GM10248 (cell line): Measurements from ENCODE around the gene CAMK2D.

Source experiments
- CTCF ChIA-PET: fragments of 300-600 bp; sonication (Branson Sonifier 250); formaldehyde crosslinking; extraction: SDS; loops from one replicate; lab custom pipeline; 2021; ENCODE audit warnings: antibody characterized with exemption; lab: Yijun Ruan, JAX
- POLR2A ChIA-PET: fragments of 350-650 bp; sonication (Branson Sonifier 250); formaldehyde crosslinking; extraction: SDS; loops from one replicate; lab custom pipeline; 2020; ENCODE audit warnings: antibody characterized with exemption; lab: Yijun Ruan, JAX
- DNase-seq: peaks from one replicate; pipeline ENCODE4 v3.0.0; 2012; ENCODE audit errors: extremely low spot score
- TF ChIP-seq, protein P1 (sequence below): IDR thresholded peaks from 2 replicates; pipeline ENCODE4 v1.5.1; 2012; ENCODE audit warnings: mild to moderate bottlenecking, low read depth; ENCODE audit errors: extremely low read depth, missing control alignments, control extremely low read depth

The CAMK2D gene

DNA sequence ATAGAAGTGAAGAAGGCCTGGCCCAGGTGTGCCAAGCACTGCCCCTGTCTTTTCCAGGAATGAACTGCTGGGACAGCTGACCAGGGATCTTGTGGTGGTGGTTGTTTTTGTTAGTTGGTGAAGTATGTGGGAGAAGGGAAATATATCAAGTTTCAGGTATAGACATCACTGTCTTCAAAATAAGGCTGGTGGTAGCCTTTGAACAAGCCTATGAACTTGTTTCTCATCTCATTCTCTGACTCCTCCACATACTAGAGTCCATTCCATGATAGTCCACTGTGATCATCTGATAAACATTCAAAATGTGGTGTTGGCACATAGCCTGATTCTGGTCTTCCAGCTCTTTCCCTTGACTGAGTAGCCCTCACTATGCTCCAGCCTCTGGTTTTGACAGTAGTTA lies 303.7 kb downstream of the CAMK2D start:
- POLR2A ChIA-PET: no interaction called here
- TF ChIP-seq, protein P1, sequence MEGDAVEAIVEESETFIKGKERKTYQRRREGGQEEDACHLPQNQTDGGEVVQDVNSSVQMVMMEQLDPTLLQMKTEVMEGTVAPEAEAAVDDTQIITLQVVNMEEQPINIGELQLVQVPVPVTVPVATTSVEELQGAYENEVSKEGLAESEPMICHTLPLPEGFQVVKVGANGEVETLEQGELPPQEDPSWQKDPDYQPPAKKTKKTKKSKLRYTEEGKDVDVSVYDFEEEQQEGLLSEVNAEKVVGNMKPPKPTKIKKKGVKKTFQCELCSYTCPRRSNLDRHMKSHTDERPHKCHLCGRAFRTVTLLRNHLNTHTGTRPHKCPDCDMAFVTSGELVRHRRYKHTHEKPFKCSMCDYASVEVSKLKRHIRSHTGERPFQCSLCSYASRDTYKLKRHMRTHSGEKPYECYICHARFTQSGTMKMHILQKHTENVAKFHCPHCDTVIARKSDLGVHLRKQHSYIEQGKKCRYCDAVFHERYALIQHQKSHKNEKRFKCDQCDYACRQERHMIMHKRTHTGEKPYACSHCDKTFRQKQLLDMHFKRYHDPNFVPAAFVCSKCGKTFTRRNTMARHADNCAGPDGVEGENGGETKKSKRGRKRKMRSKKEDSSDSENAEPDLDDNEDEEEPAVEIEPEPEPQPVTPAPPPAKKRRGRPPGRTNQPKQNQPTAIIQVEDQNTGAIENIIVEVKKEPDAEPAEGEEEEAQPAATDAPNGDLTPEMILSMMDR: no peak
- CTCF ChIA-PET: interaction anchor here (0.8 to 1.3 kb wide), 2 partner anchors 11 to 62 kb away, joined by 3 read pairs; no protein-coding TSS in a partner anchor
- no peak for DNase-seq

DNA sequence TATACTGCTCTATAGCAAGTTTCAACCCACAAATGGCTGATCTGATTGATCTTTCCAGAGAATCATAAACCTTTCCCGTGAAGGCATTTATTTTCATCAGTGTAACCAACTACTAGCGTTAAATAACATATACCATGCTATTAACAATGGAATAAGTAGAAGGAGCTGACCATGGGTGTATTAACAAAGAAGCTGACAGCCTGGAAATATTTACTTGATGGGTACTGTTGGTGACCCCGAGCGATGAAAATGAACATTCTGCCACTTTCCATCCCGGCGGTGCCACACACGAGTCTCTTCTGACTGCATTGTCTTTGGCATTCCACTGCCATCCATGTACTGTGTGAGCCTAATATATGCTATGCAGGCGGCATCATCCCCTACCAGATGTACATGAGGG lies 304.4 kb downstream of the CAMK2D start:
- CTCF ChIA-PET: interaction anchor here (1.3 to 3.5 kb wide), 2 partner anchors 10 to 11 kb away, joined by 3 to 12 read pairs; no protein-coding TSS in a partner anchor
- DNase-seq: no peak
- POLR2A ChIA-PET: no interaction called here
- TF ChIP-seq, protein P1: no peak

DNA sequence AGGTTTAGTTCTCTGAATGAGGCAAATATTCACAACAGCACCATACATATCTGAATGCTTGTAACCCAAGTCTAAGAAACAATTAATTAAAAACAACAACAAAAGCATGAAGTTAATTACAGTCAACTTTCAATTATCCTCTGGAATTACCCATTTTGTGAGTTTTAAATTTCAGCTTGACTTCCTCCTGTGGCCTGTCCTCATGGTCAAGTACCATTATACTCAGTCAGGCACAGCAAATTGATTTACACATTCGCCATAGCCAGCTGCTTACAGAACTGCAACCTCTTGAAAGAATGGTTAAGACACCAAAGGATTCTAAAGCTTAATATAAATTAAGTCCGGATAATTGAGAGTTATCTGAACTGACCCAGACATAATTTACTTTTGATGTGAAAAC lies 306.5 kb downstream of the CAMK2D start:
- TF ChIP-seq, protein P1: no peak
- no peak for DNase-seq
- ChIA-PET CTCF (interaction anchor here (1.0 to 3.5 kb wide), 4 partner anchors 8 to 60 kb away, joined by 3 to 12 read pairs (median 4); no protein-coding TSS in a partner anchor), POLR2A (no interaction called here)

DNA sequence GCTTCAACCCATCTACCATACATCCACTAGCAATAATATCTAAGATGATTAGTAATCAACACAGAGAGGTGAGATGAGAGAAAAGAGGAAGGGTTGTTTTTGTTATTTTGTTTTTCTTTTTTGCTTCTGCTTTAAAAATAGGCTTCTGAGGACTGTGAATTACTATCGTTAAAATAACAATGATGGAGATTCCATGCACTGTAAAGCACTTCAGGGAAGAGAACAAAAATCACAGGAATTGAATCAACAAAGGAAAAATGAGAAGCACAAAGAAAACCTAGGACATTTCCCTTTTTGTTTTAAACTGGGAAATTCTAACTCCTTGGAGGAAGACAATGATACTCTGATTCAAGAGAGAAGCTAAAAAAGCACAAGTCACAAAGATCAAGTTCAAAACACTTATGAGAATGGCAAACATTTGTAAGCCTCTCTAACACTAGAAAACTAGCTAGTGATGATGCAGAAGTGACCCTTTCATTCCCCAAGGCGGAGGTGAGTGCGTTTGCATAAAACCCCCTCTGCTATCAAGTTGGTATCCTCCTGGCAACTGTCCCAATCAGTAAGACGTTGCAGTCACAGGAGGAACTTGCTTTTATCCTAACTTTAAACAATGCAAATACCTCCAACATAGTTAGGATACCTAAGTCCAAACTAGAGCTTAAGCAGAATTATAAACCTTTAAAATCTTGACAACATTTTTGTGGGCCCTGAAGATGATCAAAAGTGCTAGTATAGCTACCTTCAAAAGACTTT lies 308.5 kb downstream of the CAMK2D start:
- CTCF ChIA-PET: interaction anchor here (1.0 to 1.5 kb wide), 2 partner anchors 9 to 16 kb away, joined by 3 to 4 read pairs; no protein-coding TSS in a partner anchor
- DNase-seq: no peak
- TF ChIP-seq, protein P1: no peak
- POLR2A ChIA-PET: no interaction called here

DNA sequence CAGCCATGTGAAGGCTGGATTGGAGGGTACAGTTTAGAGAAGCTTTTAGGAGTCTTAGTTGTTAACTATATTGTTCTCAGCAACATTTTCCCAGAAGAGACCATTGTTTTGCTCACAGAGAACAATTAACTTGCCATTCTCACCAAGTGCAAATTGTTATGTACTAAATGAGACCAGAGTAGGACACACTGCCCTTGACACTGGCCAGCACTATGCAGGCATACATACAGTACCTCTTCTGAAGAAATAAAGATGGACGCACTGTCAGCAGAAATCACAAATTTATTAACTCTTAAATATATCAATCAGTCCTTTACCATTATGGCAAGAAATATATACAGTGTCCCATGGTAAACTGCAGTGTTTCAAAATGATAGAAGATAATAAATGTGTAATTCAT lies 309.4 kb downstream of the CAMK2D start:
- POLR2A ChIA-PET: no interaction called here
- CTCF ChIA-PET: no interaction called here
- DNase-seq: no peak
- TF ChIP-seq, protein P1: no peak

DNA sequence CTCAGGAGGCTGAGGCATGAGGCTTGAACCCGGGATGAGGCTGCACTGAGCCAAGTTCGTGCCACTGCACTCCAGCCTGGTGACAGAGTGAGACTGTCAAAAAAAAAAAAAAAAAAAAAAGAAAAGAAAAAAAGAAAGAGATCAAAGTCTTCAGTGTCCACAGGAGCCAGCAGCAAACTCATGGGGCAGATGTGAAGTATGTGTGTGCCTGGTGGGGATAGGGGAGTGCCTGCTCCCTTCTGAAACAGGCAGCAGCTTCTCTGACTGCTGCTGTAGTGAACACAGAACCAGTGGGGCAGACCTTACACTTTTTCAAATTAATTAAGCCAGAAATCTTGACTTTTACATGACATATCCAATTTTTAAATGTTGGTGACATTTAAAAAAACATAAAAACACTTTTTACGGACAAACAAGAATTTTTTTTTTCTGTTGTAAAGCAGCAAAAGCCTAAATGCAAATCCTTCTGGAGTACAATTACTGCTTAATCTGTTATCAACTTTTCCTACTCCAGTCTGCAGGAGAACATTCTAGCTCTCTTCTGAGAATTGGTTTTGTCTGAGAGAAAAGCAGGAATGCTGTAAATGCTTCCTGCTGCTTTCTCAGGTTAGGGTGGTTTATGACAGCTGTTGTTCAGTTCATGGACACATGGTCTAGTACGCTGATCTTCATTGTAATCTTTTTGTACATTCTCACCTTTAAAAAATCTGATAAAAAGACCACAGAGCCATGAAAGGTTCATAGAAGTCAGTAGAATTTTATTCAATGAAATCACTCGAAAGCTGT lies 311.1 kb downstream of the CAMK2D start:
- TF ChIP-seq, protein P1: no peak
- CTCF ChIA-PET: no interaction called here
- DNase-seq: no peak
- POLR2A ChIA-PET: interaction anchor here (0.5 kb wide), 1 partner anchor 20 kb away, joined by 4 read pairs; no protein-coding TSS in a partner anchor
